SK-N-SH treated with all-trans-retinoic acid at 6 μM for 48 hours (cell line): Measurements from ENCODE around the gene CEP170.

Experiments
- BACH2 ChIP-seq: fragments of 250-450 bp; sonication (Bioruptor Pico); IDR thresholded peaks from 2 replicates; pipeline ENCODE4 v1.9.0; 2021; ENCODE audit warnings: mild to moderate bottlenecking, borderline replicate concordance
- CSRNP3 ChIP-seq: fragments of 250-450 bp; sonication (Bioruptor Pico); IDR thresholded peaks from 2 replicates; pipeline ENCODE4 v1.5.1; 2021; ENCODE audit warnings: mild to moderate bottlenecking, moderate library complexity
- PATZ1 ChIP-seq: fragments of 250-450 bp; sonication (Bioruptor Pico); IDR thresholded peaks from 2 replicates; pipeline ENCODE4 v1.8.0; 2020; ENCODE audit warnings: mild to moderate bottlenecking, moderate library complexity, borderline replicate concordance
- RARB ChIP-seq: fragments of 250-450 bp; sonication (Bioruptor Pico); IDR thresholded peaks from 2 replicates; pipeline ENCODE4 v1.8.0; 2021; ENCODE audit warnings: mild to moderate bottlenecking, moderate library complexity
- TOX ChIP-seq: fragments of 250-450 bp; sonication (Bioruptor Pico); IDR thresholded peaks from 2 replicates; pipeline ENCODE4 v1.8.0; 2021; ENCODE audit warnings: mild to moderate bottlenecking, moderate library complexity, borderline replicate concordance
- ZC3H10 ChIP-seq: fragments of 250-450 bp; sonication (Bioruptor Pico); IDR thresholded peaks from 2 replicates; pipeline ENCODE4 v1.5.1; 2021; ENCODE audit warnings: mild to moderate bottlenecking, moderate library complexity
- ZFP3 ChIP-seq: fragments of 250-450 bp; sonication (Bioruptor Pico); IDR thresholded peaks from 2 replicates; pipeline ENCODE4 v1.5.0; 2020; ENCODE audit warnings: mild to moderate bottlenecking, moderate library complexity
- TF ChIP-seq, protein P1 (sequence below): fragments of 250-450 bp; sonication (Bioruptor Pico); IDR thresholded peaks from 2 replicates; pipeline ENCODE4 v1.5.1; 2020; ENCODE audit warnings: low read depth, mild to moderate bottlenecking, moderate library complexity

- no peak for TF ChIP-seq ZFP3 (CRISPR knock-in tag)
- TF ChIP-seq, protein P1, sequence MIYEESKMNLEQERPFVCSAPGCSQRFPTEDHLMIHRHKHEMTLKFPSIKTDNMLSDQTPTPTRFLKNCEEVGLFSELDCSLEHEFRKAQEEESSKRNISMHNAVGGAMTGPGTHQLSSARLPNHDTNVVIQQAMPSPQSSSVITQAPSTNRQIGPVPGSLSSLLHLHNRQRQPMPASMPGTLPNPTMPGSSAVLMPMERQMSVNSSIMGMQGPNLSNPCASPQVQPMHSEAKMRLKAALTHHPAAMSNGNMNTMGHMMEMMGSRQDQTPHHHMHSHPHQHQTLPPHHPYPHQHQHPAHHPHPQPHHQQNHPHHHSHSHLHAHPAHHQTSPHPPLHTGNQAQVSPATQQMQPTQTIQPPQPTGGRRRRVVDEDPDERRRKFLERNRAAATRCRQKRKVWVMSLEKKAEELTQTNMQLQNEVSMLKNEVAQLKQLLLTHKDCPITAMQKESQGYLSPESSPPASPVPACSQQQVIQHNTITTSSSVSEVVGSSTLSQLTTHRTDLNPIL, result no peak
- no peak for TF ChIP-seq CSRNP3 (CRISPR knock-in tag)
- TF ChIP-seq ZC3H10 (CRISPR knock-in tag), result no peak
- TF ChIP-seq RARB, result no peak
- TF ChIP-seq TOX (CRISPR knock-in tag), result no peak
- no peak for TF ChIP-seq BACH2 (CRISPR knock-in tag)
- no peak for TF ChIP-seq PATZ1 (CRISPR knock-in tag)
Observed at GRCh38 chr1:243233908-243234307, 21.2 kb downstream of the CEP170 start.
